Central memory CD8-positive, alpha-beta T cell (primary cell): Measurements from ENCODE around the gene DNASE2B.

Experiments used
- ATAC-seq: fragments of 150-1000 bp; cut with Tn5 transposase; replicated peaks from 2 replicates; pipeline ENCODE4 v1.10.0; 2022; ENCODE audit warnings: mild to moderate bottlenecking, moderate FRiP score, moderate number of reproducible peaks; ENCODE audit not compliant: poor library complexity, severe bottlenecking; ENCODE audit errors: extremely low read depth
- DNase-seq, 2 donors: peaks; one replicate each; pipeline ENCODE4 v3.0.0; 2021; ENCODE audit warnings: low spot score in 2 of 2
- H3K27ac Mint-ChIP-seq: one replicate; pipeline ENCODE4 v1.8.0; 2022; ENCODE audit warnings: low read depth, mild to moderate bottlenecking, moderate library complexity, mixed read lengths
- H3K27me3 Mint-ChIP-seq: one replicate; pipeline ENCODE4 v1.8.0; 2022; ENCODE audit warnings: mixed read lengths
- H3K36me3 Mint-ChIP-seq: one replicate; pipeline ENCODE4 v1.8.0; 2022; ENCODE audit warnings: mild to moderate bottlenecking, moderate library complexity, mixed read lengths; ENCODE audit not compliant: insufficient read depth
- H3K4me1 Mint-ChIP-seq: one replicate; pipeline ENCODE4 v1.8.0; 2022; ENCODE audit warnings: mixed read lengths
- H3K4me3 Mint-ChIP-seq: one replicate; pipeline ENCODE4 v1.8.0; 2022; ENCODE audit warnings: mild to moderate bottlenecking, moderate library complexity, mixed read lengths
- H3K9me3 Mint-ChIP-seq: one replicate; pipeline ENCODE4 v1.8.0; 2022; ENCODE audit warnings: mixed read lengths

DNASE2B gene

DNA sequence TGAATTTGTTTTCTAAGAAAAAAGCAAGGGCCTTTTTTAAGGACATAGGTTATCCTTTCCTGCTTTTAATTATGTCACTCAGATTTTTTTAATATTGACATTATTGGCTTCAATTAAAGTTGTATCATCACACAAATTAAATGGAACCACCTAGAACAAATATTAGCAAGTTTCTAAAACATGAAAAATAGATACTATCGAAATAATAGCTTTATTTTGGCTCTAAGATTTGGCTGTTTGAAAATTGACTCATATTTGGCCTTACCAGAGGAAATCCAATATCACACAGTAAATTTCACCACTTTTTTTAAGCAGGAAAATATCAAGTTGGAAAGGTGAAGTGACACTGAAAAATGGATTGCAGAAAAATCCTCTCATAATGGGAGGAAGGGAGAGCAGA lies 9.2 kb downstream of the DNASE2B start:
- no peaks in the 10 kb centered on the region for H3K9me3 Mint-ChIP-seq
- no peaks in the 10 kb centered on the region for H3K4me1 Mint-ChIP-seq
- no peak for DNase-seq
- no peak overlapping the region for H3K4me3 Mint-ChIP-seq
- H3K27ac Mint-ChIP-seq: no peak overlapping the region
- H3K27me3 Mint-ChIP-seq: no peaks in the 10 kb centered on the region
- no peaks in the 10 kb centered on the region for H3K36me3 Mint-ChIP-seq
- ATAC-seq: no peak

DNA sequence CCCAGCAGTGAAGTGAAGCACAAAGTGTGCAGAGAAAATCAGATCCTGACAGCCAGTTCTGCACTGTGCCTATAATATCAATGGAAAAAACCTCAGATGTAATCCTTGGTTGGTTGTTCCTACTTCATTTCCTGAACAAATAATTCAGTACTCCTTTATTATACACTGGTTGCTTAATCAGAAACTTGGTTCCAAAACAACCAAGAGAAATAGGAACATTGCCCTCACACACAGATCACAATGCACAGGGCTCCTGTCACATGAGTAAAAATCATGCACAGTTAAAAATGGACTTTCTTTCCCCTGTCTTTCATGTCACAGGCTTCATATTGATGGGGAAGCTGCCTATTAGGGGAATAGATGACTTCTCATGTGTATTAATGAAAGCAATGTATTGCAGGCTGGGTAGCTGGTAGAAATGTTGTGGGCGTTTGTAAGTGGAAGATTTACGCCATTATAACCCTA lies 9.7 kb downstream of the DNASE2B start:
- no peaks in the 10 kb centered on the region for H3K27me3 Mint-ChIP-seq
- DNase-seq: no peak
- H3K36me3 Mint-ChIP-seq: no peaks in the 10 kb centered on the region
- no peak overlapping the region for H3K27ac Mint-ChIP-seq
- ATAC-seq: no peak
- no peak overlapping the region for H3K4me3 Mint-ChIP-seq
- no peaks in the 10 kb centered on the region for H3K4me1 Mint-ChIP-seq
- no peaks in the 10 kb centered on the region for H3K9me3 Mint-ChIP-seq

DNA sequence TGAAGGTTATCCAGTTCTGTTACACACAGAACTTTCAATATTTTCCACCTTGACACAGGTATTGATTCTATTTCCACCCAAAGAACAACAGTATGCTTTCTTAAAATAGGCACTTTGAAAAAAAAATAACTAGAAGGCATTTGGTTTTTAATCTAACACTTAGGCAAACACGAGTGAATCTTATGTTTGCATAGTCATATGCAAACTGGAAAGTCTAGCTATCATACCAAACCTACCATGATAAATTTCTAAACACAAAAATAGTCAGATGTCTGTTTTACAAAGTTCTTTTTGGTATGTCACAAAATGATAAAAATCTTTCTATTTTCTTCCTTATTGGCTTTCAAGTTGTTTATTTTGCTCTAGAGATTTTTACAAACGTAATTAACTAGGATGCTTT lies 11.6 kb downstream of the DNASE2B start:
- ATAC-seq: no peak
- Mint-ChIP-seq H3K9me3 (no peaks in the 10 kb centered on the region), H3K4me1 (no peaks in the 10 kb centered on the region), H3K27me3 (no peaks in the 10 kb centered on the region), H3K36me3 (no peaks in the 10 kb centered on the region), H3K4me3 (no peak overlapping the region), H3K27ac (no peak overlapping the region)
- no peak for DNase-seq

DNA sequence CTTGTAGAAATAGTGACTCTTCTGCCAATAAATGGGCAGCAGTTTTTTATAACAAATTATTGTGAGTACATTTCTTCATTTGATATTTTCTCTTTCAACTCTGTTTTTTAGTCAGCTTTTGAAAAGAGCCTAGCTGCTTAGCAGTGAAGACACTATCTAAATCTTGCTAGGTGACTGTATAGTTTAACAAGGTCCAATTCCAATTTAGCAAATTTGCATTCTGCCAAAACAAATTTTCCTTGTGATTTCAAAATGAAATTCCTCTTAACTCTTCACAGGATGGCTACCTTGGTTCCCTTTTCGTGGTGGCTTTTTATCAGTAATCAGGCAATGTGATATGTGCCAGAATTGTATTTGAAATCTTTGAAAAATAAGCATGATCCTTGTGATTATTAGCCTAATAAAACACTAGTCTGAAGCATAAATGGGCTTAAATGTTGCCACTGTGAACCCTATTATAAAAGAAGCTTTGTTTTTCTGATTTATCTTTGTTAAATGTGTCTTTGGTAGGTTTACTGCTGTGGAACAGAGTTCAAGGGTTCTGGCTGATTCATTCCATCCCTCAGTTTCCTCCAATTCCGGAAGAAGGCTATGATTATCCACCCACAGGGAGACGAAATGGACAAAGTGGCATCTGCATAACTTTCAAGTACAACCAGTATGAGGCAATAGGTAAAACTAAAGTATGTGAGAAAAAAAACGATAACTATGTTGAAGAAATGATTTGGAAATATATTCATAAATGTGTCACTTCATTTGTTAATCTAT lies 12.2 kb downstream of the DNASE2B start:
- no peak overlapping the region for H3K4me3 Mint-ChIP-seq
- ATAC-seq: no peak
- no peaks in the 10 kb centered on the region for H3K27me3 Mint-ChIP-seq
- H3K36me3 Mint-ChIP-seq: no peaks in the 10 kb centered on the region
- H3K27ac Mint-ChIP-seq: no peak overlapping the region
- no peaks in the 10 kb centered on the region for H3K4me1 Mint-ChIP-seq
- no peaks in the 10 kb centered on the region for H3K9me3 Mint-ChIP-seq
- DNase-seq: no peak

DNA sequence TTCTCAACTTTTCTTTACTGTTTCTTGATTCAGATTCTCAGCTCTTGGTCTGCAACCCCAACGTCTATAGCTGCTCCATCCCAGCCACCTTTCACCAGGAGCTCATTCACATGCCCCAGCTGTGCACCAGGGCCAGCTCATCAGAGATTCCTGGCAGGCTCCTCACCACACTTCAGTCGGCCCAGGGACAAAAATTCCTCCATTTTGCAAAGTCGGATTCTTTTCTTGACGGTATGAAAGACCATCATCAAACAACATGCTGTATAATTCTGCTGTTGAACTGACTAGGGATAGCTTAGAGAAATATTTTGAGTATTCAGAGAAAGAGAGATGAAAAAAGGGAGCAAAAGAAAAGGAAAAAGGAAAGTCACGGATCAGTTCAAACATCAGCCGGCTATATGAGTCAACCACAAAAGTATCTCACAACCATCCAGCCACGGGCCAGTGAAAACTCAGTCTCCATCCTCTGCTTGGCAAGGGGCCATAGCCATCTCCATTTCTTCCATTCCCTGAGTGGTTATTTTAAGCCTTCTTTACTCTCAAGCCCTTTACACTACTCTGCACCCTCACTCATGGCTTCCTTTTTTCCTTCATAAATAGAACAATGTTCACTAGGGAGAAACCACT lies 14.1 kb downstream of the DNASE2B start:
- no peak overlapping the region for H3K27ac Mint-ChIP-seq
- DNase-seq (no peak), ATAC-seq (no peak)
- no peaks in the 10 kb centered on the region for H3K4me1 Mint-ChIP-seq
- H3K27me3 Mint-ChIP-seq: no peaks in the 10 kb centered on the region
- H3K4me3 Mint-ChIP-seq: no peak overlapping the region
- H3K9me3 Mint-ChIP-seq: no peaks in the 10 kb centered on the region
- H3K36me3 Mint-ChIP-seq: no peaks in the 10 kb centered on the region

DNA sequence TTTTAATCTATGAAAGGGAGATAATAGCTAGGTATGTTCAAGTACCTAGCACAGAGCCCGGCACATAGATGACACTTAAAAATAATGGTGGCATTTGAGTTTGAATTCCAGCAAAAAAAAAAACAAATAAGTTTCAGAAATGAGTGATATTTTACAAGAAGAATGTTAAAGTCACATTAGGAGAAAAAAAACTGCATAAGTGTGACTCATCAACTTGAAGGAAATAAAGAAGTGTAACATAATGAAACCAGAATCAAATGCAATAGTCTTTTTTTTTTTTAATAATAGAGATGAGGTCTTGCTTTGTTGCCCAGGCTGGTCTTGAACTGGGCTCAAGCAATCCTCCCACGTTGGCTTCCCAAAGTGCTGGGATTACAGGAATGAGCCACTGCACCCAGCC lies 17.1 kb downstream of the DNASE2B start:
- Mint-ChIP-seq H3K4me1 (no peaks in the 10 kb centered on the region), H3K36me3 (no peaks in the 10 kb centered on the region), H3K9me3 (no peaks in the 10 kb centered on the region), H3K4me3 (no peak overlapping the region), H3K27me3 (no peaks in the 10 kb centered on the region), H3K27ac (no peak overlapping the region)
- ATAC-seq: no peak
- no peak for DNase-seq

DNA sequence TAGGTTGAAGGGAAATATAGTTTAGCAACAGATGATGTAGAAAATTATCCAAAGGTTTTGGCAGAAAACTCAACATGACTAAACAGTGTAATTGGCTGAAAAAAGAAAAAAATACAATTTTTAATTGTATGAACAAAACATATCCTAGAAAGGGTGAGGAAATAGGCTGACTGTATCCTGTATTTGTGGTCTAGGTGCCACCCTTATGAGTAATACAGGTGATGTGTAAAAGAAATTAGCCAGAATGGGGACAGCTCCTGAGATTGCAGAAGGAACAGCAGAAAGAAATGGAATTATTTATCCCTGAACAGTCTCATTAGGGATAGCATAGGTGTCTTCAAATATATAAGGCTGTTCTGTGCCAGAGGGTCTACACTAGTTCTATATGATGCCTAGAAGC lies 24.6 kb downstream of the DNASE2B start:
- no peak overlapping the region for H3K4me3 Mint-ChIP-seq
- H3K27ac Mint-ChIP-seq: no peak overlapping the region
- no peaks in the 10 kb centered on the region for H3K27me3 Mint-ChIP-seq
- no peaks in the 10 kb centered on the region for H3K36me3 Mint-ChIP-seq
- H3K4me1 Mint-ChIP-seq: no peaks in the 10 kb centered on the region
- ATAC-seq: no peak
- H3K9me3 Mint-ChIP-seq: no peaks in the 10 kb centered on the region
- no peak for DNase-seq

DNA sequence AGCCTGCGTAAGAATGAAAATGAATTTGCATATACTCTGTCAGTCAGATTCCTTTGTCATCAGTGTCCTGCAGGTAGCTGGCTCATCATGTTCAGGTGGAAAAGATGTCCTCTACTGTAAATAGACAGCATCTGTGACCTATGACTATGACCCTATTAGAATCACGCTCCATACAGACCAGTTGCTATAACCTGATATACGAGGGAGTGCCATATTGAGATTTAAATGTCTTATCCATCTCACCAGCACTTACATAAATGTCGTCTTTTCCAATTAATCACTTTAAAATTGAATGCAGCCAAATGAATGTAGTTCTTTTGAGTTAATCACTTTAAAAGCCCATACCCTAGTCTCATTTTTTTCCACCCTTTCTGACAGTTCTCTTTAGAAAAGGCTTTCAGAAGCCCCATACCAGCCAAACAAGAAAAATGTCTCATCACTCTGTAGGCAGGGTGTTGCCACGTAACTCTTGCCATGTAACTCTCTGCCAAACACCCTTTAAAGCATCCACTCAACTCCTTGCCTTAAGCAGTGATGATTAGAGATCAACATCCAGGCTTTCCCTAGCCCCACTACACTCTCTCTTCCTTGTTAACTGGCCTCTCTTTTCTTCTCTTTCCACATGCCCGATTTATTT lies 26.3 kb downstream of the DNASE2B start:
- H3K9me3 Mint-ChIP-seq: no peaks in the 10 kb centered on the region
- no peaks in the 10 kb centered on the region for H3K4me1 Mint-ChIP-seq
- no peak for ATAC-seq
- H3K27me3 Mint-ChIP-seq: no peaks in the 10 kb centered on the region
- H3K27ac Mint-ChIP-seq: no peak overlapping the region
- DNase-seq: no peak
- H3K36me3 Mint-ChIP-seq: no peaks in the 10 kb centered on the region
- no peak overlapping the region for H3K4me3 Mint-ChIP-seq

DNA sequence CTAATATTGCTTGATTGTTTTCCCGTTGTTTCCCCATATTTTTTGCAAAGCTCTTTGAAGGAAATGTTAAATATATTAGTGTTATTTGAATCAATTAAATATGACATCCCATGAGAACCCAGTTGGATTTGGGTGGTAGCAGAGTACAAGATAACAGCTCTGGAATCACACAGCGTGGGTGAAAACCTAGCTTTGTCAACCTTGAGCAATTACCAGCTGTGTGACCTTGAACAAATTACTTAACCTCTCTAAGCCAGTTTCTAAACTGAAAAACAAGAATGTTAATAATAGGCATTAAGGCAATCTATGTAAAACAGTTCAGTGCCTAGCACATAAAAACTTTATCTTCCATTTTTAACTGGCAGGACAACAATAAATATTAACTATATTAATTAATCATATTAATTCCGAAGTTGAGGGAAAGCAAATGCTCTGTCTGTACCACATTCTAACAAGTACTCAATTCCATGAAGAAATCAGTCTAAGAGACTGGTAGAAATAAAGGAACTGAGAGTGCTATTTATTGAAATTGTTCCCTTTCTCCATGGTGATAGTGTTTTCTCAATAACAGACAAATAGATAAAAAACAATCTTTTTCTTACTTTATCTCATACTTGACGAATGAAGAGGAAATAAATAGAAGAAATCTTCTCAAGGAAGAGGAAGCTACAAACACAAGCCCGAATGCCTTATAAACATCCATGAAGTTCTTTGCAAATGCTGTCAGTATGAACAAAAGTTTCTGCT lies 27.0 kb downstream of the DNASE2B start:
- no peaks in the 10 kb centered on the region for H3K27me3 Mint-ChIP-seq
- no peak for ATAC-seq

DNA sequence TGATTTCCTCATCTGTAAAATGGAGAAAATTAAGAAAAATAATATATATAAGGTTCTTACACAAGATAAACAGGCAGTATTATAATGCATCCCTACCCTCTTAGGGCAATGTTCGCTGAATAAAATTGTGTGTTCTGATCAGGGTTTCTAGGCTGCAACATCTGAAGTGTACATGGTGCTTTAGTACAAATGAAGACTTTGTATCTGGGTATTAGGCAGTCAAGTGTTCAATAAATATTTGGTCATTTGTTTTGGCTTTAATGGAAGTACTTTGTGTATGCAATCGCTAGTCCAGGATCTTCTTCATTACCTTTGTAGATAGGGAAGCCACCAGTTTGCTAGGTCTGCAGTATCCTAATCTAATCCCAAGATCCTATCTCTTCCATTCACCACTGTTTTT lies 28.1 kb downstream of the DNASE2B start:
- no peak overlapping the region for H3K4me3 Mint-ChIP-seq
- no peak overlapping the region for H3K27ac Mint-ChIP-seq
- H3K27me3 Mint-ChIP-seq: no peaks in the 10 kb centered on the region
- H3K9me3 Mint-ChIP-seq: no peaks in the 10 kb centered on the region
- H3K36me3 Mint-ChIP-seq: no peaks in the 10 kb centered on the region
- no peak for ATAC-seq
- DNase-seq: no peak
- no peaks in the 10 kb centered on the region for H3K4me1 Mint-ChIP-seq

More for the DNA sequence above, 27.0 kb downstream of the DNASE2B start:
- Mint-ChIP-seq H3K9me3 (no peaks in the 10 kb centered on the region), H3K4me3 (no peak overlapping the region), H3K36me3 (no peaks in the 10 kb centered on the region), H3K27ac (no peak overlapping the region), H3K4me1 (no peaks in the 10 kb centered on the region)
- no peak for DNase-seq

DNA sequence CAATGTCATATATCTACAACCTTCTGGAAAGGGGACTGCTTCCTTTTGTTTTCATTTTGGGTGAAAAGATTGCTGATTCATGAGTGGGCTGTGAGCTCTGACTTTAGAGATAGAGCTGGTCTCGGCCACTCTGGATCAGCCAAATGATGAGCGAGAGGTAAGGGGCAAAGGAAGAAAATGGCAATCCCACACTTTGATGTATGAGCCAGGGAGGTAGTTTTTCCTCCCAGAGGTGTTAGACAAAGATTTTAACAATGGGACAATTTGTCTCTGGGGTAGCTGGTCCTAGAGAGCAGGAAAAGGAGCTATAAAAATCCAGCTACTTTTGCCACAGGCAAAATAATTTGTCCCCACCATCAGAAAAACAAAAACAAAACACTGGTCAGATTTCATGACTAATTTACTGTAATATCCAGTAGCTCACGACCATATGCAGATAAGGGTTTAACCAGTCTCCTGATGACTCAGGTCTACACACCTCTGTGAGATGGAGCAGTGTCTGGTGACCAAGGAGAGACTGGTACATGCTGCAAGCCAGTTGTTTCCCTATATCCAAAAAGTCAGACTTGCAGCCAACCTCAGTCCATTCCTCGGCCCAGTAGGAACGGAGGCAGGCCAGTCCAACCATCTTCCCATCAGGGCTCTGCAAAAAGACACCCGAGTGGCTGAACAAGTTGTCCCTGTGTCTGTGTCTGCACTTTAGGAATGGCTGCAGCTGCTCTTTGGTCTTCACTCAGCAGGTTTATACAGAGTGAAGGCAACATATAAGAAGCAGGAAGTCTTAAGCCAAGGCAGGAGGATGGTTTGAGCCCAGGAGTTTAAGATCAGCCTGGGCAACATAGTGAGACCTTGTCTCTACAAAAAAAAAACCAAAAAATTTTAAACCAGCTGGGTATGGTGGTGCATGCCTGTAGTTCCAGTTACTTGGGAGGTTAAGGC lies 29.2 kb downstream of the DNASE2B start:
- Mint-ChIP-seq H3K9me3 (no peaks in the 10 kb centered on the region), H3K27me3 (no peaks in the 10 kb centered on the region), H3K4me1 (no peaks in the 10 kb centered on the region), H3K4me3 (no peak overlapping the region), H3K27ac (peak overlapping the region; percentile 39), H3K36me3 (no peaks in the 10 kb centered on the region)
- DNase-seq (no peak), ATAC-seq (no peak)

DNA sequence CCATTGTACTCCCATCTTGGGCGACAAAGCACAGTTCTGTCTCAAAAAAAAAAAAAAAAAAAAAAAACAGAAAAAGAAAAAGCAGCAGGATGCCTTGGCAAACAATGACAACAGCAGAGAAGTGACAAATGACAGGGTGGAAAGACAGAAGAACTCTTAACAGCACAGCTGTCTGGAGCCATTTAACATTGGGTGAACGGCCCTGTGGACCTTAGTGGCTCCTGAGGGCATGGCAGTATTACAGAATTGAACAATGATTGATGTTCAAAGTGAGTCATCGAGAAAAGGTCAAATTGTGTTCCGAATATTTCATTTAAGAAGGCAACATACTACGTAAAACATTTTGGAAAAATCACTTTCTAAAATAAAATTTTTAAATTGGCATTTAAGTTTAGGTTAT lies 30.0 kb downstream of the DNASE2B start:
- Mint-ChIP-seq H3K27me3 (no peaks in the 10 kb centered on the region), H3K4me3 (no peak overlapping the region), H3K36me3 (no peaks in the 10 kb centered on the region), H3K27ac (peak overlapping the region; percentile 39), H3K4me1 (no peaks in the 10 kb centered on the region), H3K9me3 (no peaks in the 10 kb centered on the region)
- DNase-seq (no peak), ATAC-seq (no peak)
